Kidney epithelial cell (primary cell): Measurements from ENCODE around the gene KEL. TPM values are rescaled to one million over a fixed set of nuclear protein-coding genes. Genes with fewer than 3 reads are reported as not detected.
A peak's percentile ranks its signal among the peaks of the same experiment; 100 is the strongest.

Experiments used
- DNase-seq: peaks from one replicate; pipeline ENCODE4 v3.0.0-alpha.2; 2010; ENCODE audit warnings: low read depth
- H3K27me3 ChIP-seq: 2 replicates; pipeline ENCODE4 v1.6.0; 2011; ENCODE audit warnings: low read length; ENCODE audit not compliant: control insufficient read depth, insufficient read depth
- H3K36me3 ChIP-seq: 2 replicates; pipeline ENCODE4 v1.5.1; 2011; ENCODE audit warnings: low read length; ENCODE audit not compliant: control insufficient read depth, insufficient read depth
- H3K4me3 ChIP-seq: 2 replicates; pipeline ENCODE4 v1.5.1; 2011; ENCODE audit warnings: low read depth, mild to moderate bottlenecking, control low read depth, low read length
- total RNA-seq: library from RNA; depleted of rRNA; stranded (reverse); fragments of >200 nt; gene quantifications from 2 replicates; pipeline ENCODE4 v1.2.3, GENCODE V29; 2015
- TF ChIP-seq, protein P1 (sequence below): IDR thresholded peaks from 2 replicates; pipeline ENCODE4 v1.5.1; 2011; ENCODE audit warnings: mild to moderate bottlenecking, moderate library complexity, low read length, control low read depth, inconsistent platforms; ENCODE audit not compliant: insufficient read depth, poor library complexity, severe bottlenecking

KEL gene, protein sequence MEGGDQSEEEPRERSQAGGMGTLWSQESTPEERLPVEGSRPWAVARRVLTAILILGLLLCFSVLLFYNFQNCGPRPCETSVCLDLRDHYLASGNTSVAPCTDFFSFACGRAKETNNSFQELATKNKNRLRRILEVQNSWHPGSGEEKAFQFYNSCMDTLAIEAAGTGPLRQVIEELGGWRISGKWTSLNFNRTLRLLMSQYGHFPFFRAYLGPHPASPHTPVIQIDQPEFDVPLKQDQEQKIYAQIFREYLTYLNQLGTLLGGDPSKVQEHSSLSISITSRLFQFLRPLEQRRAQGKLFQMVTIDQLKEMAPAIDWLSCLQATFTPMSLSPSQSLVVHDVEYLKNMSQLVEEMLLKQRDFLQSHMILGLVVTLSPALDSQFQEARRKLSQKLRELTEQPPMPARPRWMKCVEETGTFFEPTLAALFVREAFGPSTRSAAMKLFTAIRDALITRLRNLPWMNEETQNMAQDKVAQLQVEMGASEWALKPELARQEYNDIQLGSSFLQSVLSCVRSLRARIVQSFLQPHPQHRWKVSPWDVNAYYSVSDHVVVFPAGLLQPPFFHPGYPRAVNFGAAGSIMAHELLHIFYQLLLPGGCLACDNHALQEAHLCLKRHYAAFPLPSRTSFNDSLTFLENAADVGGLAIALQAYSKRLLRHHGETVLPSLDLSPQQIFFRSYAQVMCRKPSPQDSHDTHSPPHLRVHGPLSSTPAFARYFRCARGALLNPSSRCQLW
- not detected in 2 replicates for total RNA-seq

DNA sequence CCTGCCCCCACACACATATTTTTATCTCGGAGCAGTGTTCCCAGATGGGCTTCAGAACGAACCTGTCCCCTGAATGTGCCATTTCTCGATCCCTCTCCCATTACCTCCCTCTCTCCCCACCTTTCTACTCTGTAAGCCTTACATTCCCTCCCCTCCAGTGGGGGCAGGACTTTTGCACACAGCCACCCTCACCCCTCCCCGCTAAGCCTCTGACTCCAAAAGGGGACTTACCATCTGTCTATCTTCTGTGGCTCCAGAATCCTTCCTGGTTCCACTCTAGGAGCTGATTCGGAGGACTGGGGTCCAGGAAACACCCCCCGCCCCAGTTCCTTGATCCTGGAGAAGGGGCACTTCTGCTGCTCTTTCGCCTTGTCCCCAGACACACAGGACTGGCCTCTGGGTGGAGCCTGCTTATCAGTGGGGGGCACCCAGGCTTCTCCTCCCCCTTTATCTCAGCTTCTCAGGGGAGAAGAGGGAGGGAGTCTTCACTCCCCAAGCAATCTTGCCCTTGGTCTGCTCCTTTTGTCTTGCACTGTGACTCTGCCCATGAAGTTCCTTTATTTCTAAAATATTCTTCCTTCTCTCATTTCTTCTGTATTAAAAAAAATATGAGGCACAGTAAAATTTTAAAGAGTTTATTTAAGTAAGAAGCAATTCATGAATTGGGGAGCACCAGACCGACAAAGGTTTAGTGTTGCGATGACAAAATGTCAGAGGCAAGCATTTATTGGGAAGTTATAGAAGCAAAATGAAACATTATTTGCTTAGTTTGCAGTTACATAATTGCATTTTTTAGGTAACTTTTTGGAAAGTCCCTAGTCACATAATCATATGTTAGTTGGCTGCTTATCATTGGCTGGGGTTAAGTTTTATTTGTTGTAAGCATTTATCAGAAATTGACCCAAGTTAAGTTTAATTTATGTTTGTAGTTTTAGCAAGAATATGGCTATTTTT lies at the start of gene KEL:
KEL (minus strand) TSS at position 391 of the 954 bp plus-strand sequence; CDS start at position 234, 157 bp downstream.
- H3K36me3 ChIP-seq: no peaks in the 10 kb centered on the region
- DNase-seq: no peak
- no peaks in the 10 kb centered on the region for H3K27me3 ChIP-seq
- TF ChIP-seq, protein P1, sequence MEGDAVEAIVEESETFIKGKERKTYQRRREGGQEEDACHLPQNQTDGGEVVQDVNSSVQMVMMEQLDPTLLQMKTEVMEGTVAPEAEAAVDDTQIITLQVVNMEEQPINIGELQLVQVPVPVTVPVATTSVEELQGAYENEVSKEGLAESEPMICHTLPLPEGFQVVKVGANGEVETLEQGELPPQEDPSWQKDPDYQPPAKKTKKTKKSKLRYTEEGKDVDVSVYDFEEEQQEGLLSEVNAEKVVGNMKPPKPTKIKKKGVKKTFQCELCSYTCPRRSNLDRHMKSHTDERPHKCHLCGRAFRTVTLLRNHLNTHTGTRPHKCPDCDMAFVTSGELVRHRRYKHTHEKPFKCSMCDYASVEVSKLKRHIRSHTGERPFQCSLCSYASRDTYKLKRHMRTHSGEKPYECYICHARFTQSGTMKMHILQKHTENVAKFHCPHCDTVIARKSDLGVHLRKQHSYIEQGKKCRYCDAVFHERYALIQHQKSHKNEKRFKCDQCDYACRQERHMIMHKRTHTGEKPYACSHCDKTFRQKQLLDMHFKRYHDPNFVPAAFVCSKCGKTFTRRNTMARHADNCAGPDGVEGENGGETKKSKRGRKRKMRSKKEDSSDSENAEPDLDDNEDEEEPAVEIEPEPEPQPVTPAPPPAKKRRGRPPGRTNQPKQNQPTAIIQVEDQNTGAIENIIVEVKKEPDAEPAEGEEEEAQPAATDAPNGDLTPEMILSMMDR: no peak
- no peak within 1 kb of the TSS for H3K4me3 ChIP-seq

DNA sequence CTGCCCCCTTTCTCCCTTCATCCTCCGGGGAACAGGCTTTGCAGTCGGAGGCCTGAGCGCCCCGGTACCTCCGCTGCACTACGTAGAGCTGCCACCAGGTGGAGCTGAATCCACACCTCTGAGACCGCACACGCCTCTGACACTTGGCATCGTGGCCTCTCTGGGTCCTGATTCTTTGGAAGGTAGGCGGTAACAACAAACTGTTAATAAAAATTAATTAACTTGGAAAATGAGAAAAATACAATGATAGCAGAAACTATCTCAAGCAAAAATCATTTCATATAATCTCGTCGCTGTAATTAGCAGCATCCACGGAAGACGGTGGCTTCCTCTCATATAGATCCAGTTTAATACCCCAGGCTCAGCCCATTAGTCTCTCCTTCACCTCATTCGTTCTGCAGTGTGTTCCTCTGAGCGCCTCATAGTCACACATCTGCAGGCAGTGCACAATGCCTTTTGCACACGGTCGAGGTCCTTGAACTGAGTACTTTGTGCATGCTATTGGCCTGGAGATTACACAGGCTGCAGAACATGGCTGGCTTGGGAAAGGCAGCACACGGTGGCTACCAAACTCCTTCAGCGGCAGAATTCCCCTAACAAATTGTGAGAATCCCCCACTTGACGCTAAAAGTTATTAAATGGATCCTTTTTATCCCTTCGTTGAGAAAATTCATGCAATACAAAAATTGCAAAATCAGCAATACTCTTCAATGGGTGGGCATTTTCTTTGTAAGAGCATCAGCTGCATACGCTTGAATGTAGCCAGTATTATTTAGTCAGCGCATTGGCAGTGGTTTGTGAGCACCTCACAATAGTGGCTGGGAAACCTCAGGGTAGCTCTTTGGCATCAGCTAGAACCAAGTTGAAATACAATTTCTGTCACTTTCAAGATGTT lies 46.1 kb upstream of the KEL start:
- H3K4me3 ChIP-seq: no peak overlapping the region
- H3K27me3 ChIP-seq: peaks cover 2% of the 10 kb centered on the region
- TF ChIP-seq, protein P1: peak; percentile 97
- DNase-seq: no peak
- H3K36me3 ChIP-seq: no peaks in the 10 kb centered on the region

DNA sequence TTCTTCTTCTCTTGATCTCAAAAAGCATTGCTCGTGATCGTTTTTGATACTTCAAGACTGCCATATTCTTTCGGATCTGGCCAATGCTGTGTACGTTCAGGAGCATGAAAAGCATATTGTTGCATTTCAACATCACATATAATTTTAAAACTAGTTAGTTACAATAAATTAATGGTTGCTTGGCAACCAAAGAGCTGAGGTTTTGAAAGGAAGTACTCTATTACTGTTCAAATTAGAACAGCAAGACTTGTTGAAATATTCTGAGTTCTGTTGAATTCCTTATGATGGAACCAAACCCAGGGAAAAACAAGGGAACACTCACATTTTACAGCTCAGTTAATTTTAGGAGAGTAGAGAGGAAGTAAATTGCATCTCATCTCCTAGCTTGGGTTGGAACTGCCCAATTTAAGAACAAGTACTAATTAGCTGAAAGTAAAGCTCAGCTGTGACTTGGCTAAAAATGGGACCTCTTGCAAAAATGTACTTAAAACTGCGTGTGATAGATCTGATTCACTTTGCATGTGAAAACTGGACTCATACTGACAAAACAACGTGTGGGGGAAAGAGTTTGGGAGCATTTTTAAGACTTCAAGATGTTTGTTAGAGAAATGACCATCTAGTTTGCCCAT lies 43.6 kb upstream of the KEL start:
- Histone ChIP-seq H3K27me3 (peaks cover 2% of the 10 kb centered on the region), H3K36me3 (no peaks in the 10 kb centered on the region), H3K4me3 (no peak overlapping the region)
- TF ChIP-seq, protein P1: no peak
- DNase-seq: no peak

DNA sequence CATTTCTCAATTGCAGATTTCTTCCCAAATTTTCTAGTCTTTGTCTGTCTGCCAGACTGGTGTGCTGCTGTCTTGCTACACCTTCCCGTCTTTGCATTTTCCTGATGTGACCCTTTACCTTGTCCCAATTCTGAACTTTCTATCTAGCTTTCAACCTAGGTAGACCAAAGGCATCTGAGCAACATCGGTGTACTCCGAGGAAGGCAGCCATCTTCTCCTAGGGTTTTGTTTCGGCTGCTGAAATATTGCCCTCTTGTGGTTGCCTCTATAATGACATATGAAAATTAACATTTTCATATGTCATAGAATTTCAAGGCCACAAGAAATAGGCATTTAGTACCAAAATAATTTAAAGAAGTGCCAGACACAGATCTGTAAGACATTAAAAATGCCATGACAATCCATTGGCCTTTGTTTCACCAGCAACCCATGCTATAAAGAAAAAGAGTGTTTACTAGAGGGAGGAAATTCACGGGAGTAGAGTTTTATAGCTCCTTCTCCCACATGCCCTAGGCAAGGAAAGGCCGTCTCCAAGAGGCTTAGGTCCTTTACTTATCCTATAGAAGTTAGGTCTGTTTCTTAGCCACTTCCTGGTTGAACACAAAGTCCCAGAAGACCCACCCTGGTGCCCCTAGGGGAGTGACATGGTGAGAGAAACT lies 41.4 kb upstream of the KEL start:
- no peaks in the 10 kb centered on the region for H3K36me3 ChIP-seq
- no peak overlapping the region for H3K4me3 ChIP-seq
- peaks cover 2% of the 10 kb centered on the region for H3K27me3 ChIP-seq
- TF ChIP-seq, protein P1: peak; percentile 66
- peak; percentile 4 for DNase-seq
